ENCODE data around the gene ARHGEF10L.

GRCh38 chr1:17724150-17724549 lies 184.7 kb downstream of the ARHGEF10L start:
- no peak for TF ChIP-seq CTCF (IDR thresholded peaks at IDR 0.05)
- no peak for TF ChIP-seq EP300 (IDR thresholded peaks at IDR 0.05)
- TF ChIP-seq POLR2A (IDR thresholded peaks at IDR 0.05) = no peak
- no peak for TF ChIP-seq POLR2AphosphoS5 (IDR thresholded peaks at IDR 0.05)
